ENCODE results near the gene ARID1B.

GRCh38 chr6:157254538-157254937, 477.4 kb downstream of the ARID1B start:
- TF ChIP-seq CTCF (tag by site-specific recombination; IDR thresholded peaks at IDR 0.05) (no peak), ZNF768 (tag by site-specific recombination; IDR thresholded peaks at IDR 0.05) (no peak), PBX3 (CRISPR knock-in tag; IDR thresholded peaks at IDR 0.05) (no peak)

All from HEK293 (cell line).